NCI-H345 treated with DMSO at 0.1 percent for 48 hours (cell line): Measurements from ENCODE around the gene SEMG1.

Experiments used
- DNase-seq: peaks from one replicate; lab custom pipeline; 2025; ENCODE audit not compliant: unreplicated experiment; lab: John Stamatoyannopoulos, UW

Gene SEMG1

DNA sequence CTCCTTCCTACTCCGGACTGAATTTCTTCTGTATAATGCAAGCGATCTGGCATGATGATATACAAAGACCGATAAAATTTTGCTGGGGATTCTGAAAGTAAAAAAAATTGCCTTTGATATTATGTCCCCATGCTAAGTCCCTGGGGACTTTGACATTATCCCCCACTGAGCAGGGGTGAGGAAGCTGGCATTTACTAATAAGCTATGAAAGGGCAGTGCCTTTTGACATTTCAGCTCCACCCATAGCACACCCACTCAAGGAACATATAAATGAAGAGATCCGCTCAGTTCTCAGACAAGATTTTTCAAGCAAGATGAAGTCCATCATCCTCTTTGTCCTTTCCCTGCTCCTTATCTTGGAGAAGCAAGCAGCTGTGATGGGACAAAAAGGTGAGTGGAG, 14.2 kb downstream of the SEMG1 start, which contains the start of gene SEMG2:
Gene SEMG2, plus strand, starts transcription at position 298 of the 400 bp plus-strand sequence. Its CDS starts 17 bp downstream, at position 315.
- no peak for DNase-seq

DNA sequence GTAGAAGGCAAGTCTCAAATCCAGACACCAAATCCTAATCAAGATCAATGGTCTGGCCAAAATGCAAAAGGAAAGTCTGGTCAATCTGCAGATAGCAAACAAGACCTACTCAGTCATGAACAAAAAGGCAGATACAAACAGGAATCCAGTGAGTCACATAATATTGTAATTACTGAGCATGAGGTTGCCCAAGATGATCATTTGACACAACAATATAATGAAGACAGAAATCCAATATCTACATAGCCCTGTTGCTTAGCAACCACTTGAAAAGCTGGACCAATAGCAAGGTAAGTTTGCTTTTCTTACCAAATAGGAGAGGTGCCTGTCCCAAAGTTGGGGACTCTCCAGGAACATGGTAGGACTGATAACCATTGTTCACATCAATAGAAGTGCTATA, 16.3 kb downstream of the SEMG1 start:
- DNase-seq, result no peak

DNA sequence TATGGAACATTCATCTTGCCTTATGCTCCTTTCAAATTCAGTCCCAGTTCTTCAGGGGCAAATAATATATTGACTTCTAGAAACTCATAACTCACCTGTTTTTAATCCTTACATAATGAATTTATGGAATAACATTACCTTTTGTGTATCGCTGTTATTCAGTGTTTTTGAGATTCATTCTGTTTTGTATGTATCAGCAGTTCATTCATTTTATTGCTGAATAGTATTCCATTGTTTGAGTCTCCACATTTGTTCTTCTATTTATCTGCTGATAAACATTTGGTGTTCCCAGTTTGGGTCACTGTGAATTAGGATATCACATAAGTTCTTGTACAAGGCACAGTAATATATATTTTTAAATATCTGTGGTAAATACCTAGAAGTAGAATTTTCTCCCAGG, 19.5 kb downstream of the SEMG1 start:
- DNase-seq, result no peak

DNA sequence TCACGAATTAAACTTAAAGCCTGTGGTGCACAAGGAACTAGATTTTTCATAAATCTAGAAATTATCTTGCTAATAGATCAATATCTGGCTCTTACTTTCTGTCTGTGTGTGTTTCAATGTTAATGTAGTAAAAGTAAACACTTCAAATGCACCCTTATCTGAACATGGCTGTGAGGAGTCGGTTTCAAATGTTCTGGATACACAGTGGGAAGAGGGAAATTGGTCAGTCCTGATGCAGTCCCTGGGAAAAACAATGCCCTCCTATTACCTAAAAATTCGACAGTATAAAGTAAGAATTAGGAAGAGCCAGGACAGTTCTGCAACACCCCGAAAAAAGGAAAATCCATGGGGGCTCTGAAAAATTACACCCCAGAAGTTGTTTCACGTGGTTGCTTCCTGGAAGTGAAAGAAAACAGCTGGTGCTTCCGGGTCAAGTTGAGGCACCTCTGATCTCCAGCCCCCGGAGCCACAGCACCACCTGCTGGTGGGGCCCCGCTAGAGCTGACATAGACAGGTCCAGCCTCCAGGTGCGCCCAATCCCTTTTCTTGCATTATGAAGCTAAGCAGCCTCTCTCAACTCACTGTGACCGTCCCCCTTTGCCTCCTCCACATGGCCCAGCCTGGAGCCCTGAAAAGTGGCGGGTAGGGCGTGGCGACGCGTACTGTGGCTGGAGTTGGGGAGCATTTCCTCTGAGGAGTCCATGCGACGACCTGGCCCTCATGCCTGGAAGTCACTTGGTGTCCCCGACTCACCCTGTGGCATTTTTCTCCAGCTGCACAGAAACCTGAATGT, 22.6 kb downstream of the SEMG1 start:
- no peak for DNase-seq

DNA sequence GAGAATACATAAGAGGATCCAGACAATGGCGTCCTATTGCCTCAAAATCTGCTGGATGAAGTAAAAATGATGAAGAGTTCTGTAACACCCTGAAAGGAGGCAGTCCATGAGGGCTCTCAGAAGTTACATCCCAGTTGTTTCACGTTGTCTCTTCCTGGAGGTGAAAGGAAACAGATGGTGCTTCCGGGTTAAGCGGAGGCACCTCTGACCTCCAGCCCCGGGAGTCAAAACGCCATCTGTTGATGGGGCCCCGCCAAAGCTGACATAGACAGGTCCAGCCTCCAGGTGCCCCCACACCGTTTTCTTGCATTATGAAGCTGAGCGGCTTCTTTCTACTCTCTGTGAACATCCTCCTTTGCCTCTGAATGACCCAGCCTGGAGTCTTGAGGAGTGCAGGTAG, 23.8 kb downstream of the SEMG1 start:
- no peak for DNase-seq

DNA sequence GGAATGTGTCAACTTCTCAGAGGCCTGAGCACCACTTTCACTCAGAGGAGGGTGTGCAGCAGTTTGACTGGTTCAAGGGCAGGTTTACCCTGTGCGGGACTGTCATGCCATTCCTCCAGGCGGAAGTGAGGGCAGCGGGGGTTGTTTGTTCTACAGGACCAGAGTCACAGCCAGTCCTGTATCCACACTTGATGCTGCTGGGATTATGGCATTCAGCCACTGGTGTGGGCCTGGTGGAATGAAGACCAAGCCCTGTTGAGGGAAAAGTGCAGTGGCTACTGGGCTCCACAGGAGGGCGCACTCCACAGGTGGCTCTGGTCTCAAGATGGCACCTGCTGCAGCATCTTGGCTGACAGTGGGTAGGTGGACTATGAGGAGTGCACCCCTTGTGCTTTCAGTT, 29.2 kb downstream of the SEMG1 start:
- no peak for DNase-seq

DNA sequence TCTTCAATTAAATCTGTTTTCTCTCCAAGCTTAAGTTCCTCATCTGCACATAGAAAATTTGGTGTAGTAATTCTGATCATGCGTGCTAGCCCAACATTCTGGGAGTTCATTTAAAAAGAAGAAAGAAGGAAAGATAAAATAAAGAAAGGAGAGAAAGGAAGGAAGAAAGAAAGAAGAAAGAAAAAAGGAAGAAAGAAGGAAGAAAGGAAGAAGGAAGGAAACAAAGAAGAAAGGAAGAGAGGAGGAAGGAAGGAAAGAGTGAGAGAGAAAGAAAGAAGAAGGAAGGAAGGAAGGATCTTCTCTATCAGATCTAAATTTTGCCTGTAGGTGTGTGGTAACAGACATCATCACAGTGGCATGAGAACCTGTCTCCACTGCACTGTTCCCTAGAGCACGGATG, 31.3 kb downstream of the SEMG1 start:
- DNase-seq, result no peak

DNA sequence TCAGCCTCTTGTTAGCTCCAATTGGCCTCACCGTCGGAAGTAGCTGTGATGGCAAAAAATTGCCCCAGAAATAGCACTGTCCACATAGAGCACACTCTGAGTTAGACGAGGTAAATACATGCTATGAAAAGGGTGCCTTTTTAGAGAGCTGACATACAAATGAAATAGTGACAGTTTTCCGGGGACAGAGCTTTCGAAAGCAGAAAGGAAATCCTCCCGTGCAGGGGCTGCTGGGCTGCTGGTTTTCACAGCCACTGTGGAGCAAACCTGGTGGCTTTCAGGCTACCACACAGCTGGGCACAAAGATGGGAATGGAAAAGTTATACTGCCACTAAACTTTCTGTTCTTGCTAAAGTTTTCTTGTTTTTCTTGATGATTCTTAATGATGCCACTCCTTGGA, 39.3 kb downstream of the SEMG1 start:
- no peak for DNase-seq

DNA sequence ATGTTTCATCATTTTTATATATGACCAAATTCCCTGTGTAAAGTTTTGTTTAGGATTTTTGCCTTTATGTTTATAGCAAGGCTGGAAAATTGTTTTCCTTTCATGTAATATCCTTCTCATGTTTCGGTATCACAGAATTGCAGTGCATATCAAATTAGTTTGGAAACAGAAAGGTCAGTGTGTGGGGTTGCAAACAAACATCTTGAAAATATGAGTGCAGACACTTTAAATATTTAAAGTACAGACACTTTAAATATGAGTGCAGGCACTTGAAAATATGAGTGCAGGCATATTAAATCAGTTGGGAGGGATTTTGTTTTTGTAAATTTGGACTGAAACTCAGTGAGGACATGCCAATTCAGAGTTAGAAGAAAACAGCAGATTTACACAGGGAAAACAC, 41.0 kb downstream of the SEMG1 start:
- DNase-seq, result no peak

DNA sequence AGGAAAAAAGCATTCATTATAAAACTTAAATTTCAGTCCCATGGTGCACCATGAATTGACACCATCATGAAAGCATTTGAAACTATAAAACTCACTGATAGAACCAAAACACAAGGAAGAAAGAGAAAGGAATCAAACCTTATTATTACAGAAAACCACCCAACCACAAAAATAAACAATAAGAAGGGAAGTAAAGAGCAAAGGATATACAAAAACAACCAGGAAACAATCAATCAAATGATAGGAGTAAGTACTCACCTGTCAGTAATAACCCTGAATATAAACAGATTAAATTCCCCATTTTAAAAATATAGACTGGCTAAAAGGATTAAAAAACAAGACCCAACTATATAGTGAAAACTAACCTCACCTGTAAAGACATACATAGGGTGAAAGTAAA, 41.8 kb downstream of the SEMG1 start:
- no peak for DNase-seq

DNA sequence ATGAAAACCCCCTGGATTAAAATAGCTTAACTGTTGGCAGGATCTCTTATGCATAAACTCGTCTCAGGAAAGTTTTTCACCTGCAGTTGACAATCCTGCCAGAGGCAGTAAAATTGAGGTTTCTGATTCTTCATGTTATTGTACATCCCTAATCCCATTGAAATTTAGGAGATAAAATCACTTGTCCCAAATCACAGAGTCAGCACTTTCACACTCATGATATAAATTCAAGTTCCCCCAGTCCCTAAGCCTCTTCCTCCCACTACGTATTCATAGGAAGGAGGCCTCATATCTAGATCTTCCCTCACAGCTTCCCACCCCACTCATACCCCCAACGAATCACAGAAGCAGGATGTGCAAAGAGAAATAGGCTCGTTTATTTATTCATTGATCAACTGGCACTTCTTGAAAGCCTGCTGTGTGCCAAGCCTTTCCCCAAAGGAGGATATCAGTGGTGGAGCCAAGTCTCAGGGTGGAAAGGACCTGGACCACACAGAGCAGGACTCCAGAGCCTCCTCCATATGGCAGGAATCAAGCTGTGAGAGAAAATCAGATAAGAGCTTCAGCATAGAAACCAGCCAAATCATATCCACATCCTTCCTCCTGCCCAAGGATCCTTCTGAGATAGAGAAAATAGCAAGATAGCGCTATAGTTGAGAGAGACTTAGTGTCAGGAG, 45.2 kb downstream of the SEMG1 start:
- DNase-seq, result no peak

DNA sequence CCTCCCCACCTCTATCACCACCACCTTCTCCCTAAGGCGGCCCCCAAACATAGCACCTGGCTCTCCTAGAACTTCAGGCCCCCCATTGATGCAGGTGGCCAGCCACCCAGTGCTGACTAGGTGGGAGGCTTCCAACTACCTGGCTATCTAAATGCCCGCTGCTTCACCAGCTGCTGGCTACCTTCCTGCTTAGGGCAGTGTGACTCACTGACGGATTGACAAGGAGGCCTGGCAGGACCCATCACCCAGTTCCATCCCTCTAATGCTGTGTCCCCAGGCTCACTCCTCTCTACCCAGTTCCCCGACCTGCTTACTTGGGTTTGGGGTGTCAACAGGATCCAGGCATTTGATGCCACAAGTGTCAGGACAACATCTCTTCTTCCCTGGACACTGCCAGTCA, 46.4 kb downstream of the SEMG1 start:
- no peak for DNase-seq

DNA sequence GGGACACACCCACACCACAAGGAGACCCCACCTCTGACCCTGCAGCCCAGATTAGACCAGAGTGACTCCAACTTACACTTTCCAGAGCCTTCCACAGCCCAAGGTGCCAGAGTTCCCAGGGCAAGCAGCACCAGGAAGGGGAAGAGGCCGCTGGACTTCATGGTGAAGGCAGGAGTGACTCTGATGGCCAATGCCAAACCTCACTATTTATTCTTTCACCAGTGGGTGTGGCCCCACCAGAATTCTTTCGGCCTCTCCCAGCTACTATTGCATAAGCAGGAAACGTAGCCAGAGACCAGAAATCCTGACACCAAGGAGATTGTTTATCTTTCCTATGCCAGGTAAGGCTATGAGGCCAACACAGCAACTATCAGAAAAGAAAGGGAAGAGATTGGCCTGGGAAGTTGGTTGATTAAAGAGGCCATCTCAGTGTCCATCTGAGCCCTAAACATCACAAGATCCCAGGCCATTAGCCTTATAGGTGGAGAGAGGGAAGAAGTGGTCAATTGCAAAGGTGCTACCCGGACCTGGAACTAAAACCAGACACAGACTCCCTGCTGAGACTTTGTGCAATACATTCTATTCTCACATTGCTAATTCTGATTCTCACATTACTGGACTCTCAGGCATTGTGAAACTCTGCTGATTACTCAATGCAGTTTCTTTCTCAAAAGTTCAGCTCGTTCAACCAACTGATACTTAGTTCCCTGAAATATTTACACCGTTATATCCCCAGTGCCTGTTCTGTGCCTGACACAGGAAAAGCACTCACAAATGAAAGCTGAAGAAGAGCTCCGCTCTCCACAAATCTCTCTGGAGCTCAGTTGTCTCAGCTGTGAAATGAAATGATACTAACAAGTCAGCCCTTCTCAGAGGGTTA, 47.8 kb downstream of the SEMG1 start, which contains the start of gene SLPI:
Gene SLPI, minus strand, starts transcription at position 182 of the 880 bp plus-strand sequence. Its CDS starts 21 bp downstream, at position 161.
- no peak for DNase-seq

DNA sequence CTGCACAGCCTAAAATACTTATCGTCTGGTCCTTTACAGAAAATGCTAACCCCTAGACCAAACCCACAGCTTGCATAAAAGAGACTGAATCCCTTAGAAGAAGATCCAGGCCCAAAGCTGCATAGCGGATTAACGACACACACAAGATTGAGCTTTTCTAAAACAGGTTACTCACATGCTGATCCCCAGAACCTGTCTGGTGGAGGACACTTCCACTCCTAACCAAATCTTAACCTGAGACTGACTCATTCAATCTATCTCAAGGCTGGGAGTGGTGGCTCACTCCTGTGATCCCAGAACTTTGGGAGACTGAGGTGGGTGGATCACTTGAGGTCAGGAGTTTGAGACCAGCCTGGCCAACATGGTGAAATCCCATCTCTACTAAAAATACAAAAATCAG, 50.3 kb downstream of the SEMG1 start:
- no peak for DNase-seq

DNA sequence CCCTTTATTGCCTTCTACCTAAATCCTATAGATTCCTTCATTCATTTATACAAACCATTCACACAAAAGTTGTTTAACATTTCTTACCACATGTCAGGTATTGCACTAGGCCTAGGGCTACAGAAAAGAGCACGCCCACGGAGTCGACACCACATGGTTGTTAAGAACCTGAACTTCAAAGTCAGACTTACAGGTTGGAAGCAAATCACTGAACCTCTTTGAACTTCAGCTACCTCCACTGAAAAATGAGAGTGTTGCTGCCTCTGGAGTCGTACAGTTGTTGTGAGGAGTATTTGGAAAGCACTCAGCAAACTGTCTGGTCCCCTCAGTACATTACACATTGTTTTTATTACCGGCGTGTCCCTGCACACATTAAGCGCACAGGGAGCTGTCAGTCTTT, 50.9 kb downstream of the SEMG1 start:
- no peak for DNase-seq

DNA sequence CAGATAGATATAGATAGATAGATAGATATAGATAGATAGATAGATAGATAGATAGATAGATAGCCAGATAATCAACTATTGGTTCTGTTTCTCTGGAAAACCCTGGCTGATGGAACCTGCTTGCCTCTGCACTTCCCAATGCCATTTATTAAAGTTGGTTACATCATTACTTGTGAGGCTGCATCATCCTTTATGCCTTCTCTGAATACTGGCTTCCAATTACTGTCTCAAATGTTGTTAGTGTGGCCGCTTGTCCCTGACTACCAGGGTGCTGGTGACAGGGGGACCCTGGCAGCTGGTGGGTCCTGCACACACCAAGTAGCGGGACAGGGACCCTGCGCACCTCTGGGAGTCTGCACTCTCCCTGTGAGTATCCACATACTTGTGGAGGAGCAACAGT, 51.4 kb downstream of the SEMG1 start:
- DNase-seq, result no peak

DNA sequence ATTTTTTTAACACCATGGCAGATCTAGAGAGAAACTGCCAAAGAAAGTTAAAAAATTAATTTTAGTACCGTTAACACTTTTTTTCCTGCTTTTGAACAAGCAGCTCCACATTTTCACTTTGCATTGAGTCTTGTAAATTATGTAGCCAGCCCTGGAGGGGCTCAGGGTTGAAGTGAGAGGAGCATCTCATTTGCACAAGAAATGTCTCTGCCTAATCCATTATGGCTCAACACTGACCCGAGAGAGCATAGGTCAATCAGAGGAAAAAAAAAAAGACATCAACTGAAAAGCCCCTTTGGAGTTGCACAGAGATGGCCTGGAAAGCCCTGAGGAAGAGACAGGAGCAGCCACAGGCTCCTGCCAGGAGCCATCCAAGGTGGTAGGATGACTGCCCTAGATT, 51.8 kb downstream of the SEMG1 start:
- no peak for DNase-seq
